Activated CD8-positive, alpha-beta memory T cell treated with anti-CD3 and anti-CD28 coated beads, Interleukin-2, amount 50 U/mL, for 1 hour (primary cell): Measurements from ENCODE around the gene IRF6.

ENCODE experiments used
- DNase-seq: peaks from one replicate; pipeline ENCODE4 v3.0.0-alpha.2; 2020; ENCODE audit errors: extremely low read depth

IRF6 gene

DNA sequence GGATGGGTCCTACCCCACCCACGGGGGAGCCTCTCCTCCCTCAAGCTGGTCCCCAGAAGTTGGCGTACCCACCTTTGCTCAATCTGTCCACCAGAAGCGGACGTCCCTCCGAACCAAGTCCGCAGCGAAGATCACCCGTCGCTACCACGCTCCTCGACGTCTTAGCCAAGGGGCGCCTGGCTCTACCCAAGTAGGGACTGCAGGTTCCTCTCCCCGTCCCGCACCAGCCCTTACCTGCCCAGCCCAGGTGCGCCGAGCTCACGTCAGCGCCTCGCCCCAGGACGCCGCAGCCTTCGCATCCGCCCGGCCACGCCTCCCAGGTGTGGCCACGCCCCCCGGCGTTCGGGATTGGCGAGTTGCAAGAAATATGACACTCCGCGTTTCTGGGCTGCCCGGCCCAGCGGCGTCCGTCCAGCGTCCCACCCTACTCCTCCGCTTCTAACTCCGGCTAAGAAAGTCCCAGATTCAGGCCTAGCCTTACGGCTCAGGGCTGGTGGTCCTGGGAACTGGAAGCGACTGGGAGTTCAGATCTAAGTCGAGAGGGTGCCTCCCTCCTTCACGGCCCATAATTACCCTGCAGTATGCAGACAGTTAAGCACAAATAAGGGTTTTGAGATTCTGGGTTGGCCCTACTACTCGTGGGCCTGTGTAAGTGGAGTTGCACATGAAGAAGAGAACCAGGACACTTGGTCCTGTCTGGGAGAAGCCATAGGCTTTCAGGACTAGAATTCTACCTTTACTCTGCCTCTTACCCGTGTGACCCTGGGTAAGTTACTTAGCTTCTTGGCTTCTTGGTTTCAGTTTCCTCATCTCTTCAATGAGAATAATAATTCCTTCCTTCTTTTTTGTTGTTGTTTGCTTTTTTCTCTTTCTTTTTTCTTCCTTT lies at the start of gene IRF6:
TSS of gene IRF6 (minus strand) at position 268 of the 886 bp plus-strand sequence. CDS start 4,729 bp downstream, outside the sequence.
- no peak for DNase-seq

DNA sequence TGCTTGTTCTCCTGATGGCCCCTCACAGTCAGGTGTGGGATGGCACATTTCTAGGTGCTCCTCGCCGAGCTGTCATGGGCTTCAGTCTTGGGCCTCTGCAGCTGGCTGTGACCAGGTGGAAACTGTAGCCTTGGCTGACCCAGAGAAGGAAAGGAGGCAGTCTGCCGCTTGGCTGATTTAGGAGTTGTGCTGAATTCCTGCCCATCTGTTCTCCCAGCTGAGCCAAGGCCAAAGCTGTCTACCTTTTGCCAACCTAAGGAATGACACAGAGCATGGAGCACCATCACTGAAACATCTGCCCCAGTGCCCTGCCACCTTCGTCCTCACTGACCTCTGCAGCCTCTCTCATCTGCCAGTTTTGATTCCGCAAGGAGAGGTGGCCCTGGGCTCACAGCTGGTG lies 49.7 kb upstream of the IRF6 start:
- DNase-seq = no peak

DNA sequence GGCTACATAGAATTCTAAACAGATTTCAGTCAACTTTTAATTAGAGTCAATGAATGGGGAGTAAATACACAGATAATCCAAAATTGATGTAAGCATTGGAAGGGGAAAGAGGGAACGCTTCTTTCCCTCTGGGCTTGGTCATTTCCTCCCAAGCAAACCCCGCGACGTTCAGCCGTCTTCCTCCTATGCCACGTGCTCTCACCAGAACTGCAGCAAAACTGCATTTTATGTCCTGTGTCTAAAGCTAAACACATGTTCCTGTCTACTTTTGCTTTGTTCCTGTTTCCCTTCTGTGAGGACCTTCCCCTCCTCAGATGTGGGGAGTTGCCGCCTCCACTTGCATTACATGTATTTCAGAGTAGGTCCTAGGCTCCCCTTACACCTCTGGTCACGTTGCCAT lies 49.1 kb upstream of the IRF6 start:
- DNase-seq = no peak

DNA sequence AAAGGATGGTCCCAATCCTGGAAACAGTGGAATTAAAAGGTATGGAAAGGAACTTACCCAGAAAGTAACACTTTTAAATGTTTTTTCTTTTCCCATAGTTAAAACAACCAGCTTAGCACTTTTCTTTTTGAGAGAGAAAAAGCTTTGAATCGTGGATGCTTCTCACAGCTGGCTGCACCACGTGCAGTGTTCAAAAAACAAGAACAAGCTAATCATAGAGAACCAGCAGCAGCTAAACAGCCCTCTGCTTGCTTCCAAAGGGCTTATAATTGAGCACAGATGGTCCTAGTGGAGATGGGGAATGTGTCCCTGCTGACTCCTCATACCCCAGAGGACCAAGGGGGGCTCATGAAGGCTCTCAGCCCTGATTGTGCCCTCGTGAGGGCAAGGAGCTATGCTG lies 48.3 kb upstream of the IRF6 start:
- DNase-seq = no peak

DNA sequence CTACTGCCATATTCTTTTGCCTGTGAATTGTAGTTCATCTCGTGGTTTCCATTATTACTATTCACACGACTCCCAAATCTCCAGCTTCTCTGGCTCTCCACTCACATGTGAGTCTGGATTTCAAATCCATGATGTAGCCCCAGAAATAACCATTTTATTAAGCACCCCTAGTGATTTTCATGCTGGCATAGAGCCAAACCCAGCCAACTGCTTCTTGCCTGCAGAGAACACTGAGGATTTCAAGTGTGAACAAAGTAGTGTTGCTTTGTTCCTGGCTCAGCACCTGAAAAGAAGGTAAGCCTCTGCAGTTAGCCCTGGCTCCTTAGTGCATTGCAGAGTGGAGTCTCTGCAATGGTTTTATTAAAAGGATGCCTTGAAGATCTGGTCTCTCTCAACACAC lies 47.7 kb upstream of the IRF6 start:
- DNase-seq = no peak

DNA sequence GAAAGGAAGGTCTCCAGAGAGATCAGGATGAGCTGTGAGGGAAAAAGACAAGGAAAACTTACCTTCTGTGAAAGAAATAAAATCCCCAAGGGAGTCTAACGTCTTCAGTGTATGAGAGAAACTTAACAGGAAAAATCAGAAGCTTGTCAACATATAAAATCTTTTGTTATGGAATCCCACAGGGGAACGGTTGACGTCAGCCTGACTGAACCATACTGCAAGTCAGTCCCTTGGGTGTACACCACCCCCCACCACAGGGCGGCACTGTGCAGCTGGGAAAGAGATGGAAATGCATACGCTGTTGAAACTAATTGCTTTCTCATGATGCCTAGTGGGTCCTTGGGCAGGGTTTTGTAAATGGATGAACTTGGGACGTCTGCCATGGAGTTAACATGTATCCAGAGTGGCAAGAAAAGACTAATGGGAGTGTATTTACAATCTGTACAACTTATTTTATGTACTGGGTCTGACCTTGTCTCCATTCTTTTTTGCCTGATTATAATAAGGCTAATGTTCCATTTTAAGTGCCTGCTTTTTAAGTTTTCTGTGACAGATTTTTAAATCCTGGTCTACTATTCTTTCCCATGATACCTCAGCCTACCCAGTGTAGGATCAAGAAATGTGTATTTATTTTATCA lies 44.5 kb upstream of the IRF6 start:
- no peak for DNase-seq

DNA sequence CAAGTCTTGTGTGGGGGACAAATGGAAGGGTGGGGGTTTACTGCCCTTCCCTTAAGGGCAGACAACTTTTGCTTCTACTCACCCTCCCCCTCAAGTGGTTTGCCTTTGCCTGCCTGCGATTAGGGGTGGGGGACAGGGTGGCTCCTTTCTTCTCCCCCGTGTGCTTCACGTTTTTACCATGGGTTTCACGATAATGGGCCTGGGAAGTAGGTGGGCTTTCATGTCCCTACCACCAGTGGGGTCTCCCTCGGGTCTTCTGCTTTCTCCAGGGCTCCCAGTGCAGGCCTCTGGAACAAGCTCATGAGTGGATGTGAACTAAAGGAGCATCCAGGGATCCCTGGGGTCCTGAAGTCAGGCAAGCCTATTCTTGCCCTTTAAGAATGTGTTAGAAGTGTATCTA lies 43.4 kb upstream of the IRF6 start:
- DNase-seq = no peak

DNA sequence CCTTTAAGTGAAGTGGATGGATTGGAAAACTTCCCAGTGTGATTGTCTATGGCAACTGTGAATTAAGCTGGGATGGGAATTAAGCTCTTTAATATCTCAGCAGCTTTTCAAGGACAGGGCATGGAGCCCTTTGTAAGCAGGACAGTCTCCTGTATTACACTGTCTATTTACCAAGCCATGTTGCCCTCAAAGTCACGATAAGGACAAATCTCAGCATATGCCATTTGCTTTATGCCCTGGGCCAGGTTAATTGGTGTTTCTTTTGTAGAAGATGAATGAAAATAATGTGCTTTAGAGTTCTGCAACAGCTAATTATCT lies 39.4 kb upstream of the IRF6 start:
- no peak for DNase-seq

DNA sequence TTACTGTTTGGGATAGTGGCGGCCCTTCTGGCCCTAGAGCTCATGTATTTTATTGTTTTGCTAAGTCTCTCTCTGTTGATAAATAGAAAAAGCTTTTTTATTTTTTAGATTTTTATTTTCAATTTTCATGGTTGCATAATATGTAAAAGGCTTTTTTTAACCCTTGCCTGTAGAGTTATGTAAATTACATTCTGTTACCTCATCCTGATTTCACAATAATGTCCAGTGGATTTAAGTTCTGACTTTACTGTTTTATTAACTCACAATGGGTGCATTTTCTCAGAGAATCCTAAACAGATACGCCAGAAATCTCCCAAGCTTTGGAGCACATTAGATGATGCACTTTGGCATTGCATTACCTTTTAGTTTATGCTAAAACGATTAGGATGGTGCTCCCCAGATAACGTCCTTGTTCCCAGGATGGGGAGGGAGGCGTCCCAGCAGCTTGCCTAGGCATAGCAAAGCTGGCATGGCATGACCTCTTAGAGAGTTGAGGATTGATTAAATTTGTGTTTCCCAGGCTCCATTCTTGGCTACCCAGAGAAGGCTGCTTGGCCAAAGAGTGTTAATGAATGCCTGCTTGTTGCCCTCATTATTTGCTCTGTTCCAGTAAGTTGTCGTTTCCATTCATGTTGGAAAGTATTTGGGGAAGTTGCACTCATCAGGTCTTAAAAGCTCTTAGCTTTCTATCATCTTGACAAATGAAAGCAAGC lies 38.9 kb upstream of the IRF6 start:
- DNase-seq = no peak

DNA sequence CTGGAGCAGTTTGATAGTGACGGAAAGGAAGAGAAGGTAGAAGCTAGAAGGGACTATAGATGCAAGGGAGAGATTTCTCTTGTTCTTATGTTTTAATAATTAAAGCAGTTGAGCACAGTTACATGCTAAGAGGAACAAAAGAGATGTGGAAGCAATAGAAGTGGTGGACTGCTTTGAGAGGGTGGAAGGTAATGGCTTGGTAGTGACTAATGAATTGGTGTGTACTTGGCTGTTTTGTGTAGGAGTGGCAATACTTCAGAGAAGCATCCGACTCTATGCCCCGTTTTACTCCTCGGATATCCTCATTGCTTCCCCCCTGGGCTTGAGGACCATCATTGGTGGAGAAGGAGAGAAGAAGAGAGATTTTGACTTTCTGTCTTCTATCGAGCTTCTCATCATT lies 34.7 kb upstream of the IRF6 start:
- DNase-seq = no peak

DNA sequence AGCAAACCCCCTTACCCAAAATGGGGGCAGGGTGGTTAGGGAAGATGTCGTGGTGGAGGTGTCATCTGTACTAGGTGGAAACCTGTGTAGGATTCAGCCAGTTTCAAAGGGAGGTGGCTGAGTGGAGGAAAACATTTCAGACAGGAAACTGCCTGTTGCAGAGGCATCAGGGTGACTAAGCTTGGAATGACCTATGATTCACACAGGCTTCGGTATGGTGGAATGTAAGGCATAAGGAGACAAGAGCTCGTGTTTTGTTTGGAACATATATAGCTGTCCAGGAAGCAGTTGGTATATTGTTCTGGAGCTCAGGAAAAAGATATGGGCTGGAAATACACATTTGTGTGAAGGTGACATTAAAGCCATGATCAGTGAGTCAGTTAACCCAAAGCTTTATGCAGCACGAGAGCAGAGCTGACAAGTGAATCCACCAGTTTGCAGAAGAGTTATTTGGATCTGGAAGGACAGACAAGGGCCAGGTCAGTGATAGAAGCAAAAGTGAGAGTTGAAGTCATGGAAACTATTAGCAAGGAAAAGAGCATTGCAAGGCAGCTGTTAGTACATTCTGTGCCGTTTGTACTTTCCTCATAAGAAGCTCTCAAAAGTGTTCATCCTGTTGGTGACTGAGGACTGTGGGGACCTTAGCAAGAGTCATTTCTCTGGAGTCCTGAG lies 34.1 kb upstream of the IRF6 start:
- no peak for DNase-seq

DNA sequence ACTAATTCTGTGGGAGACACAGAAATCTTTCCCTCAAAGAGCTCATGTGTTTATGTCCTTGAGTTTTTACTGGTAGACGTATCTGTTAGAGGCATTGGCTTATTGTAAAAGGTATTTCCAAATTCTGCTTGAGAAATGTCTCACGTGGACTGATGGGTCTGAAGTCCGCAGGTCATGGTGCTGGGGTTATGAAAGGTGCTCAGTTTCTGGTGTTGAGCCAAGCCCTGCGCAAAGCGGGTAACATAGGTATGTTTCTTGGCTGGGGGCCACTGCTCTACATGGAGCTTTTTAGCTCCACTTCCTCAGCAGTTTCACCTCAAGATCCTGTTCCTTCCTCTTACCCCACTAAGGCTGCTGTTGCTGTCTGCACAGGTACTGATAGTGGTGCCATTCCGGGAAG lies 32.6 kb upstream of the IRF6 start:
- no peak for DNase-seq

DNA sequence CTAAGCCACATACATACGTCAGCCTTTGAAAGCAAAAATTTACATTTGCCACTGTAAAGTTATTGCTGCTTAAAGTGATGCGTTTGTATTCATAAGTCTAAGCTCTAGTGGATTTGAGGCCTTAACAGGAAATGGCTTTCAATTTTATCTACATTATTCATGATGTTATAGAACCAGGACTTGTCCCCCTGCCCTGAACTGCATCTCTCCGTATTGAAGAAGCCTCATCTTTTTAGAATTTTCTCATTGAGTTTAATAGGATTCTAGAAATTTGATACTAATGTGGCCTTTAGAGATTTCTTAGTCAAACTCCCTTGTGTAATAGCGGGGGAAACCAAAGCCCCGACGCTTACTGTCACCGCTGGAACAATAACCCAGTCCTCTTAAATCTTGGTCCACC lies 31.7 kb upstream of the IRF6 start:
- no peak for DNase-seq

DNA sequence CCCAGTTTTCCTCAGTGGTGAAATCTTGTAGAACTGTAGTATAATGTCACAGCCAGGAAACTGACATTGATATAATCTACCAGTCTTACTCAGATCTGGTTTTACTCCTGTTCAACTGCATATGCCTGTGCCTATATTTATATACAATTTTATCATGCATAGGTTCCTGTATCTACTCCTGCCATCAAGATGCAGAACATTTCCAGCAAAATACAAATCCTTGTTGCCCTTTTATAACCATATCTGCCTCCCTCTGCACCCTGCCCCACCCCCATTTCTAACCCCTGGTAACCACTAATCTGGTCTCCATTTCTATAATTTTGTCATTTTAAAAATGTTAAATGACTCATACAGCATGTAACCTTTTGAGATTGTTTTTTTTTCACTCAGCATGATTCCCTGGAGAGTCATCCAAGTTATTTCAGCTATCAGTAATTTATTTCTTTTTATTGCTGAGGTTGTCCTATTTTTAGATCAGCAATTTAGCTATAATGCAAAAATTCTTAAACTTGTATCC lies 29.9 kb upstream of the IRF6 start:
- no peak for DNase-seq

DNA sequence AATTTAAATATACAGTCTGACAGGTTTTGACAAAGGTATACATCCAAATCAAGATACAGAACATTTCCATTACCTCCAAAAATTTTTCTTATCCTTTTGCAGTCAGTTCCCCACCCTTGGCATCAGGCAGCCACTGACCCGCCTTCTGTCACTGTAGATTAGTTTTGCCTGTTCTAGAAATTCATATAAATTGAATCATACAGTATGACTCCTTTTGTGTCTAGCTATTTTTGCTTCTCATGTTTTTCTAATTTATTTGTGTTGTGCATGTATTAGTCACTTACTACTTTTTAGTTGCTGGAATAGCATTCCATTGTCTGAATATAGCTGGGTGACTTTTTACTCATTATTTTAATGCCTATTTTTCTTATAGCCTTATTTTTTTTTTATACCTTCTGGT lies 25.7 kb upstream of the IRF6 start:
- no peak for DNase-seq

DNA sequence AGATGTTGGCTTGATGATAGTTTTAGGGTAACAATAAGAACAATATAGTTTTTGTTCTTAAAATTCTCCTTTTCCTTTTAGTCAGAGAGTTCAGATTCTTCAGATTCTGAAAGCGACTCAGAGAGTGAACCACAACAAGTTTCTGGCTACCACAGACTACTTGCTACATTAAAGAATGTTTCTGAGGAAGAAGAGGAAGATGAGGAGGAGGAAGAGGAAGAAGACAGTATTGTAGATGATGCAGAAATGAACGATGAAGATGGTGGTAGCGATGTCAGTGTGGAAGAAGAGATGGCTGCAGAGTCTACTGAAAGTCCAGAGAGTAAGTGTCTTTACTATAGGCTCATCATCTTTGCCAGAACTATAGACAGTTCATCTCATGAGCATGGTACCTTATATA lies 24.8 kb upstream of the IRF6 start:
- DNase-seq = no peak

DNA sequence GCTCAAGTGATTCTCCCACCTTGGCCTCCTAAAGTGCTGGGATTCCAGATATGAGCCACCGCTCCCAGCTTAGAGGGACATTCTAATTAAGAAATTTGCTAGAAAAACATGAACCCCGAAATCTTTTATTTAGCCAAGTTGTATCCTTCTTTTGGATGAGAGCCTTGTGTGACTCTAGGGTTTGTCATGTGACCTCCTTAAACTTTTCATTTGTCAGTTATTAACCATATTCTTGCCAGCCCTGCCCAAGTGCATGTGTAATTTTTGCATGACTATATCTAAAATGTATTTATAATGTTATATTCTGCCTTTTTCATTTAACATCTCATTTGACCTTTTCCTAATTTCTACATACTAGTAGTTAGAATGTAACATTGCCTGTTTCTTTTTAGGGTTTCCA lies 23.8 kb upstream of the IRF6 start:
- no peak for DNase-seq

DNA sequence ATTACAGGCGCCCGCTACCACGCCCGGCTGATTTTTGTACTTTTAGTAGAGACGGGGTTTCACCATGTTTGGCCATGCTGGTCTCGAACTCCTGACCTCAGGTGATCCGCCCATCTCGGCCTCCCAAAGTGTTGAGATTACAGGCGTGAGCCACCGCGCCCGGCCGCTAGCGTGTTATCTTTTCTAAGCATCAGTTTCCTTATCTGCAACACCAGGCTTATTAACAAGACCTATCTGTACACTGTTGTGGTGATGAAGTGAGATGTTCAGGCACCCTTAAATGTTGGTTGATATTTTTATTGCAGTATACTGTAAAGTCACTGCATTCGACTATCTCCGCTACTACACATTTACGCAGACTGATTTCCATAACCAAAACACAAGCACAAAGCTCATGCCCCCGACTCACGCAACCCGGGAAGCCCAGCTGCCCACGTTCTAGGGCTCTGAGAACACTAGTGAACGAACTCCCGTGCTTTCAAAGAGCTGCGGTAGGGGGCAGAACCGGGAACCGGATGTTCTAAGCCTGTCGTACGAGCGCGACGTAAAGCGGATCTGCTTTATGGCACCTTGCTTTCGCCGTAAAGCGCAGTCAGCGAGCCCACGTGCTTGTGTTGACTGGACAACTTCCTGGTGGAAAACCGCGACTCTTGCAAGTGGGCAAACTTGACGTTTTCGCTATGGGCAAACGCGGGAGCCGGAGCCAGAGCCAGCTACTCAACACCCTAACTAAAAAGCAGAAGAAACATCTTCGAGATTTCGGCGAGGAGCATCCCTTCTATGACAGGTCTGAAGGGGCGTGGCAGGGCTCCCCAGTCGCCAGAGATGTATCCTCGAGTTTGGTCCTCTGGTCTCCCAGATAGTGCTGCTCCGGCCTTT lies 21.7 kb upstream of the IRF6 start, which contains the start of gene UTP25:
TSS of gene UTP25 (plus strand) at position 589 of the 879 bp plus-strand sequence. CDS start at position 681, 92 bp downstream.
- DNase-seq = peak; percentile 81

DNA sequence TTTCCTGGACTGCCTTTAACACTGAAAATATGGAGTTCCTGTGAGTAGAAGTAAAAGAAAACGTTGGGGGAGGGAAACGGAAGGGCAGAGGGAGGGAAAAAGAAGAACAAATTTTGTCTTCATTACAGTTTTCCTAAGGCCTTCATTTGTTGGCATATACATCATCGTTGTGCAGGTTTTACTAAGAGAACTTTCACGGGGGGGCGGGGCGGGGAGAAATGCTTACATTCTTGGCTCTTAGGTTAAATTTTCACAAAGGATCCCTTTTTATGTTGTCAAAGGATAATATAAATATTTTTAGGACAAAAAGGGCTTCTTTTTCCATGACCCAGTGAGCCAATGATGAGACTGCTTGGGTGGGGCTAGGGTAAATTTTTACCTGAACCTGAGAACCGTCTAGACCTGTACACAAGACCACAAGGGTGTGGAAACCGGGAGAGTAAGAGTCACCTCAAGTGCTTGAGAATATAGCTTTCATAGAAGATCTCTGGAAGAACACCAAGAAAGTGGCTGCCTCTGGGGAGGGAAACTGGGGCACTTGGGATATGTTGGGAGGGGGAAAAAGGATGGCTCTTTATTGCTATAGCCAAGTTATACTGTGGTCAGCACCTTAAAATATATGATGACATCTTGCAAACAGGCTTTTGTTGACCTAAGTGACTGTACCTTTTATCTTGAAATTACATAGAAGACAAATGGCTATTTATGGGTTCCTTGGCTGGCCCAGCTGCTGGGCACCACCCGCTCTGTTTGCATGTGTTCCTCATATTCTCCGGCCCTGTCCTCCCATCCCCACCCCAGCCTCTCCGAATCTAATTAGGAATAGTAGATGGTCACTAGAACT lies 19.9 kb upstream of the IRF6 start:
- DNase-seq = no peak
